Measurements from ENCODE around the gene PEX10.
A peak's percentile ranks its signal among the peaks of the same experiment; 100 is the strongest.
"Not testable (repeated sequence)": the region's sequence is repeated elsewhere in the genome, so short reads cannot be mapped to it uniquely, and the experiment has no call there.

The PEX10 gene

GRCh38 chr1:2412395-2412772 lies at the start of gene PEX10:
Gene PEX10 (minus strand): TSS chr1:2412564. CDS start chr1:2412502, 62 bp downstream.
- DNase-seq = peak; percentile 92

- no peak for DNase-seq
These were observed 48.8 kb upstream of the PEX10 start for GRCh38 chr1:2460996-2461751.

- DNase-seq = no peak
These were observed 47.8 kb upstream of the PEX10 start for GRCh38 chr1:2460203-2460602.

- DNase-seq = no peak
These were observed 47.4 kb upstream of the PEX10 start for GRCh38 chr1:2459757-2460156.

- not testable (repeated sequence) for DNase-seq
These were observed 46.9 kb upstream of the PEX10 start for GRCh38 chr1:2459102-2459753.

GRCh38 chr1:2458687-2459086 lies 46.3 kb upstream of the PEX10 start:
- DNase-seq = no peak

GRCh38 chr1:2457444-2457843 lies 45.1 kb upstream of the PEX10 start:
- no peak for DNase-seq

GRCh38 chr1:2455757-2456156 lies 43.4 kb upstream of the PEX10 start:
- no peak for DNase-seq

- DNase-seq = no peak
These were observed 41.9 kb upstream of the PEX10 start for GRCh38 chr1:2454227-2454626.

GRCh38 chr1:2452932-2453315 lies 40.6 kb upstream of the PEX10 start:
- no peak for DNase-seq

- DNase-seq = no peak
These were observed 40.0 kb upstream of the PEX10 start for GRCh38 chr1:2452201-2452931.

- peak; percentile 93 for DNase-seq
These were observed 39.4 kb upstream of the PEX10 start for GRCh38 chr1:2451741-2452140.

- no peak for DNase-seq
These were observed 37.5 kb upstream of the PEX10 start for GRCh38 chr1:2449636-2450454.

GRCh38 chr1:2448098-2448445 lies 35.7 kb upstream of the PEX10 start:
- no peak for DNase-seq

- DNase-seq = no peak
These were observed 35.1 kb upstream of the PEX10 start for GRCh38 chr1:2447276-2448097.

- no peak for DNase-seq
These were observed 34.5 kb upstream of the PEX10 start for GRCh38 chr1:2446861-2447260.

- no peak for DNase-seq
These were observed 34.0 kb upstream of the PEX10 start for GRCh38 chr1:2446394-2446793.

- DNase-seq = no peak
These were observed 33.5 kb upstream of the PEX10 start for GRCh38 chr1:2445823-2446215.

GRCh38 chr1:2445162-2445822 lies 32.9 kb upstream of the PEX10 start:
- DNase-seq = no peak

- no peak for DNase-seq
These were observed 31.8 kb upstream of the PEX10 start for GRCh38 chr1:2444138-2444591.

- no peak for DNase-seq
These were observed 31.1 kb upstream of the PEX10 start for GRCh38 chr1:2443277-2444137.

Data from kidney glomerular epithelial cell (primary cell).